COLO829 (cell line): Measurements from ENCODE around the gene PERP.
"Not testable (repeated sequence)": the region's sequence is repeated elsewhere in the genome, so short reads cannot be mapped to it uniquely, and the experiment has no call there.

ENCODE experiments used
- DNase-seq: peaks from one replicate; pipeline ENCODE4 v3.0.0; 2012; ENCODE audit warnings: low spot score

The PERP gene

DNA sequence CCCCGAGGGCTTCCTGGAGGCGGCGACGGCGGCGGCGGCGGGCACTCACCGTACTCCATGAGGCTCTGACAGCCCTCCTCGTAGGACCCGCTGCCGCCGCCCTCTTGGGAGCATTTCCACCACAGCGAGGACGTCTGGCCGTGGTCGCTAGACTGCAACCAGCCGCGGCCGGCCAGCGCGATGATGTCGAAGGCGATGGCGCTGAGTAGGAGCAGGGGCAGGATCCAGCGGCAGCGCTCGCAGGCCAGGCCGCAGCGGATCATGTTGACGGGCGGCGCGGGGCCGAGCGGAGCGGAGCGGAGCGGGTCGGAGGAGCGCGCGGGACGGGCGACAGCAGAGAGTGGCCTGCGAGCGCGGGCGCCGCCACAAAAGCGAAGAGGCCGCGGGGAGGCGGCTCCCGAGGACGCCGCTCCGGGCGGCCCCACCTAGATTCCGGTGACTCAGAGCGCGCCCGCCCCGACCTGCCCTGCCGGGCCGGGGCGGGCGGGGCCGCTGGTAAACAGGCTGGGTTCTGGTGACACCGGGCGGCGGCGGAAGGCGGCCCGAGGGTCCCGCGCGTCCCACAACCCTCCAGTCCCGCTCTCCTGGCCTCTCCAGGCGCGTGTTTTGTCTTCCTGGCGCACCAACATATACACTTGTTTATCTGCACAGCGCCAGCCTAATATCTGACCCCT, at the start of gene PERP:
Gene PERP (minus strand): TSS at position 342 of the 674 bp plus-strand sequence. CDS start 79 bp downstream, at position 263.
- DNase-seq = peak; percentile 45

GRCh38 chr6:138155443-138155842, 48.2 kb upstream of the PERP start:
- DNase-seq = no peak

DNA sequence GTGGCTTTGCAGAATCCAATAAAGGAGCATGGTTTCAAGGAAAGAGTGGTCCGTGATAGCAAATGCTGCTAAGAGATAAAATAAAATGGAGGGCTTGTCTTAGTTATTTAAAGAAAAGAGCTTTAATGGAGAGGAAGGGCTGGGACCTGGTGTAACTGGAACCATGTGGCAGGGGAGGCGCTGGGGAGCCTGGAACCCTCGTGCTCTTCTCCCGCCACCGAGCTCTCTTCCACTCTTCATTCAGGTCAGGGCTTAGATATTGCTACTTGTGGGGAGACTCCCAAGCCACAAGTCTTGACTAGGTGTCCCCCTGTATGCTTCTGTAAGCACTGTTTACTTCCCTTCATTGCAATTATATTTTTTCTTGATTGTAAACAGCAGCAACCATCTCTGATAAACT, 39.3 kb upstream of the PERP start:
- no peak for DNase-seq

DNA sequence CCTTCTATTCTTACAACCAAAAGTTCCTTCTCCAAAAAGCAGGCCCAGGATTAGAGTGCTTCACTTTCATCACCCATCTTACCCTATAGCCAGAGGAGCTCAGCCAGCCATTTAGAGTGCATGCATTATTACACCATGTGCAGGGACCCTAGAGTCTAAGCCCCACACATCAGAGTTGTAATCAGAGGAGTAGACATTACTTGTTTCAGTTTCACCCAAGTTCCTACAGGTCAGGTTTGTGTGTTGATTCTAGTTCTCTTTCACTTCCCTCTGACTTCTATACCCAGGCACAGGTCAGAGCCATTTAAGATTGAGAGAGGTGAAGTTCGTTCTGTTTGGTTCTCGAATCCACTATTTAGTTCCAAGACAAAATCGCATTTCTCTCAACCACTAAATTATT, 38.2 kb upstream of the PERP start:
- DNase-seq = no peak

- no peak for DNase-seq
Measured at GRCh38 chr6:138142806-138143205, 35.6 kb upstream of the PERP start.

GRCh38 chr6:138129190-138129589, 22.0 kb upstream of the PERP start:
- no peak for DNase-seq

- DNase-seq = no peak
Measured at GRCh38 chr6:138128096-138128495, 20.9 kb upstream of the PERP start.

DNA sequence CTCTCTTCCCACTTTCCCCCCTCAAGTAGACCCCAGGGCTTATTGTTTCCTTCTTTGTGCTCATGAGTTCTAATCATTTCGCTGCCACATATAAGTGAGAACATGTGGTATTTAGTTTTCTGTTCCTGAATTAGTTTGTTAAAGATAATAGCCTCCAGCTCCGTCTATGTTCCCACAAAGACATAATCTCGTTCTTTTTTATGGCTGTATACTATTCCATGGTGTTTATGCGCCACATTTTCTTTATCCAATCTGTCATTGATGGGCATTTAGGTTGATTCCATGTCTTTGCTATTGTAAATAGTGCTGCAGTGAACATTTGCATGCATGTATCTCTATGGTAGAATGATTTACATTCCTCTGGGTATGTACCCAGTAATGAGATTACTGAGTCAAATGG, 16.9 kb upstream of the PERP start:
- DNase-seq = no peak

GRCh38 chr6:138119976-138120375, 12.8 kb upstream of the PERP start:
- DNase-seq = no peak

DNA sequence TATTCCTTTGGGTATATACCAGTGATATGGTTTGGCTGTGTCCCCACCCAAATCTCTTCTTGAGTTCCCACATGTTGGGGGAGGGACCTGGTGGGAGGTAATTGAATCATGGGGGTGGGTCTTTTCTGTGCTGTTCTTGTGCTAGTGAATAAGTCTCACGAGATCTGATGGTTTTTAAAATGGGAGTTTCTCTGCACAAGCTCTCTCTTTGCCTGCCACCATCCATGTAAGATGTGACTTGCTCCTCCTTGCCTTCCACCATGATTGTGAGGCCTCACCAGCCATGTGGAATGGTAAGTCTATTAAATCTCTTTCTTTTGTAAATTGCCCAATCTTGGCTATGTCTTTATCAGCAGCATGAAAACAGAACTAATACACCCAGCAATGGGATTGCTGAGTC, 12.0 kb upstream of the PERP start:
- DNase-seq = not testable (repeated sequence)

- DNase-seq = no peak
Measured at GRCh38 chr6:138117376-138117914, 10.2 kb upstream of the PERP start.

- no peak for DNase-seq
Measured at GRCh38 chr6:138116661-138116999, 9.4 kb upstream of the PERP start.

DNA sequence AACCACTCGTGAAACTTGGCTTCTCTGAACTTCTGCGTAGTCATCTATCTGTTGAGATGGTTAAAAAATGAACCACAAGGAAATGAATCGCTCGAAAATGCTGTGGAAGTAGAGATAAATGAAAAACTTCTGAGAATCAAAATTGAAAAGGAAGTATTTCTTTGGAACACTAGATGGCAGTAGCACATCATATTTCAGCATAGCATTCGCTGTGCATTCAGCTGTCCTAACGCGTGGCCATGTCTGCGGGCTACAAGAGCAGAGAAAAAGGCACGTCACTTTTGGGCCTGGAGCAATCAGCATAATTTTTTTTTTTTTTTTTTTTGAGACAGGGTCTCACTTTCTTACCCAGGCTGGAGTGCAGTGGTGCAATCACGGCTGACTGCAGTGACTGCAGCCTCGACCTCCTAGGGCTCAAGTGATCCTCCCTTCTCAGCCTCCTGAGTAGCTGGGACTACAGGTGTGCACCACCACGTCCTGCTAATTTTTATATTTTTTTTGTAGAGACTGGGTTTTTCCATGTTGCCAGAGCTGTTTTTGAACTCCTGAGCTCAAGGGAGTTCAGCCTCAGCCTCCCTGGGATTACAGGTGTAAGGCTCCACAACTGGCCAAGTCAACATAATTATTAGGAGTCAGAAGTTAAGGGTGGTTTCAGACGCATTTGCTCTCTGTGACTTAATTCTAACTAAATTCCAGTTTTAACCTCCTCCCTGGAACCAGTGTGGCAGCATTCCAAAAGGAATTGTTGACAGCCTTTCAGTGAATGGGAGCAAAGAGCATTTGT, 8.8 kb upstream of the PERP start:
- peak; percentile 58 for DNase-seq

DNA sequence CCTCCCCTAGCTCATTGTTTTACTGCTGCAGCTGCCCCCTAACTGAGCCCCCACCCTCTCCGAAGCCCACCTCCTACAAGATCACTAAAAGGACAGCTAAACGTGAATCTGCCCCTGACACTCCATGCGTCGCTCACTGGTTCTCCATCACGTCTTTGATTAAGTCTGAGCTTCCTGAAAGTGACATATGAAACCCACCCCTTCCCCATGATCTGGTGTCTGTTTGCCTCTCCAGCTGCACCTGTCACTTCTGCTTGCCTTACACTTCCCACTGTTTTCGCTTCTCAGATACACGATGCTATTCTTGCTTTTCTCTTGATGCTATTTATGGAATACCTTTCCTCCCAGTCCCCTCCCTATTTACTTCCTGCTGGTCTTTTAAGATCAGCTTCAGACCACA, 8.0 kb upstream of the PERP start:
- no peak for DNase-seq

DNA sequence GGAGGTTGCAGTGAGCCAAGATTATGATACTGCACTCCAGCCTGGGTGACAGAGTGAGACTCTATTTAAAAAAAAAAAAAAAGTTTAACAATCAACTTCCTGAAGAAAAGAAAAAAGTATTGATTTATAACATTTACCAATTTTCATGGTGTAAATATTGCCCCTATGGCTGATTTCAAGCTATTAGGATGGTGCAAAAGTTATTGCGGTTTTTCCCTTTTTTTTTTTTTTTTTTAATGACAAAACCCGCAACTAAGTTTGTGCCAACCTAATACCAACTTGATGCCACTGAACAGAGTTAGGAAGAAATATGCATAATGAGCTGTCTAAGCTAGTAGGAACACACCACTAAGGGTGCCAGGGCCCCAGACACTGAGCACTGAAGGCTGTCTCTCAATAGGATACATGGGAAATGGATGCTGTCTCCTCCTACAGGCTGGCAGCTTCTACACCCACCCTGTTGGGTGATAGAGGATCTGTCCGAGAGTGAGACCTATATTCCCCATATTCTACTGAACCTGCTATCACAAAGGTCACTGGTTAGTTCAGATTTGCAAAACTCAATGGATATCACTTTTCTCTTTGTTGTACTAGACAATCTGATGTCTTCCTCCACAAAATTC, 6.5 kb upstream of the PERP start:
- no peak for DNase-seq

- no peak for DNase-seq
Measured at GRCh38 chr6:138110229-138110628, 3.0 kb upstream of the PERP start.

DNA sequence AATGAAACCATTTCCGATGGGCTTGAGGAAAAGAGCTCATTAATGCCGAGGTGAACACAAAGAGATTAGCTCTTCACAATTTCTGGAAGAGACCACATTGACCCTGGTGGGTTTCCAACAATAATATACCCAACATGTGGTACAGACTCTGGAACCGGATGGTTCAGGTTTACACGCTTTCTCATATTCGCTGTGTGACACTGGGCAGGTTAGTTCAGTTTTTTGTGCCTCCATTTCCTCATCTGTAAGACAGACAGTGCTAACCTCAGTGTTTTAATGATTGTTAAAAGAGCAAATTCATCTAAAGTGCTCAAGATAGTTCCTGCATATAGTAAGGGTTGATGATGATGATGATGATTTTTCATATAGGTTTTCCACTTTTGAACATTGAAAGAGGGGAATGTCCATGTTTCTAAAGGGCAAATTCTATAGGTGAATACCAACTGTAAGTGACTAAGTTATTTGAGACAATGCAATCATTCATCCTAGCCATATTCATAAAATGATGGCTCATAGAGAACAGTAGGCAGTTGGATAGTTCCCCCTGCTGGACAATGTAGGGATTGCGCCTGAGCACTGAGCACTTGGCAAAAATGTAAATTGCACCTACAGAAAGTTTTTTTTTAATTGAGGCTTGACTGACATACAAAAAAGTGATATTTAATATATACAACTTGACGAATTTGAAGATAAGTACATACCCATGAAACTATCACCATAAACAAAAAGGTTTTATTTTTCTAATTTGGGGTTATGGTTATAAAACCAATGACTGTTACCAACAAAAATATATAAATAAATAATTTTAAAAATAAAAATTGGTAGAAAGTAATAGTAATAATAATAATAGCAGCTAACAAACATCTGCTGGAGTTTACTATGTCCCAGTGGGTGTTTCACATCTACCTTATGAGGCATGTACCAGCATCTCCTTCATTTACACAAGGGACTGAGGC, 2.1 kb upstream of the PERP start:
- DNase-seq = peak; percentile 93

- DNase-seq = no peak
Measured at GRCh38 chr6:138107752-138108592, 753 bp upstream of the PERP start.

- no peak for DNase-seq
Measured at GRCh38 chr6:138106665-138107077, 548 bp downstream of the PERP start.

DNA sequence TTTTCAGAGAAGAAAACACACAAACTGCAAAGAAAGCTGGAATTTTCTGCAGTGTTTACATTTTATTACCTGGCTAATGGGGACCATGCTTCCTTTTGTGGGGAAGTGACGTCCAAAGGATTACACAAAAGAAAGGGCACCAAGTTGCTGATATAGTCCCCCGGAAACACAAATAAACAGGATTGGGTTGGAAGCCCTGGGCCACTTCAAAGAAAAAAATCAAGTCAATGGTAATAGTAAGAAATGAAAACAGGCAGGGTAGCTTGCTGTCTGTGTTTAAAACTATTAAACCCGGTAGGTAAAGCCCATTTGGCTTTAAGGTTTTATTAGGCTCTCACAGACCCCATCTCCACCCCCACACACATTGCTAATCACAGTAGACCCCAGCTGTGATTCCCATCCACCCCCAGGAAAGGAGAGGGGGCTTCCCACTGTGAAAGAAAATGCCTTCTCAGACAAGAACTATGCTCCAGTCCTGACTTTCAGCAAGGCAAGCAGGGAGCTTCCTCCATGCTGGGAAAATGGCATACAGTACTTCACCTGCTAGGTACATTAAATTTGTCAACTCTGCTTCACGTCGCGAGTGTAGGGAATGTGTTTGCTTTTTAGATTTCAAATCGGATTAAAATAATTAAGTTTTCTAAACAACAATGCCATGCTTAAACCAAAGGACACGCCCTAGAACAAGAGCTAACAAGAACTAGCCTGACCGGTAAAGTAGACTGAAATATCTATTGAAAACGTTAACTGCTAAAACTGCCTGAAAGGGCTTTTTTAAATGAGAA, 1.1 kb downstream of the PERP start:
- no peak for DNase-seq
